ENCODE measurements around the gene NEU4. TPM values are rescaled to one million over a fixed set of nuclear protein-coding genes. Genes with fewer than 3 reads are reported as not detected.

Gene NEU4
- polyA plus RNA-seq, 1 experiment: not detected

DNA sequence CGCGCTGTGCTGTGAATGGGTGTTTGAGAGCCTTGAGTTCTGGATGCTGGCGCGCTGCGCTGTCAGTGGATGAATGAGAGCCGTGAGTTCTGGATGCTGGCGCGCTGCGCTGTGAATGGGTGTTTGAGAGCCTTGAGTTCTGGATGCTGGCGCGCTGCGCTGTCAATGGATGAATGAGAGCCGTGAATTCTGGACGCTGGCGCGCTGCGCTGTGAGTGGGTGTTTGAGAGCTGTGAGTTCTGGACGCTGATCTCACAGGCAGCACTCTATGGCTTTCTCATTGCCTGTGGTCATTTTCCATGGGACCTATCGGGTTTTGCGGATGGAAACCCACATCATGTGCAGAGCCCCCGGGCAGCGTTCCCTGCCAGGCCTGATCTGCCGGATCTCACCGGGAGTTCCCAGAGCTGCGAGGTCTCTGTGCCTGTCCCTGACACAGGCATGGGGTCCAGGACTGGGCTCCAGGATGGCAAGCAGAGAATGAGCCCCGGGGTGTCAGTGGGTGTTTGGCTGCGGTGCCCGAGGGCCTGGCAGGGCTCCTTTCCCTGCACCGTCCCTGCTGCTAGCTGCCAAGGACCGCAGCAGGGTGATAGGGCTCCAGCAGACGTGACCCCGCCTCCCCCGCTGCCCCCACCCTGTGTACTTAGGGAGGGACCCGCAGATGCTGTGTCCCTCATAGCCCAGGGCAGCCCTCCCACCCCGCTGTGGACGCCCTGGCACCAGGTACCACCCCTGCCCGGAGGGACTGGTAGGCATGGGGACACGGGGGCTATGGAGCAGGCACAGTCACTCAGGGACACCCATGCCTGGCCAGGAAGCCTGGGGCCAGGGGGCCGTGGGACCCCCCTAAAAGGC is 40.0 kb downstream of the NEU4 start:
- Histone ChIP-seq H3K4me3 (ENCODE audit: low read depth, low read length) (no peak overlapping the region), H3K36me3 (ENCODE audit: control insufficient read depth, insufficient read depth, low read length) (no peaks in the 10 kb centered on the region), H3K27me3 (ENCODE audit: control insufficient read depth, insufficient read depth, low read length) (0 out of 2 replicates have a peak, but pooled peaks cover 2% of the 10 kb centered on the region)
- ChIA-PET POLR2A (no interaction called here), CTCF (no interaction called here)
- no peak for DNase-seq (ENCODE audit: low read depth)
- TF ChIP-seq CTCF (IDR thresholded peaks at IDR 0.05; ENCODE audit: insufficient read depth, low read depth, low read length): no peak

DNA sequence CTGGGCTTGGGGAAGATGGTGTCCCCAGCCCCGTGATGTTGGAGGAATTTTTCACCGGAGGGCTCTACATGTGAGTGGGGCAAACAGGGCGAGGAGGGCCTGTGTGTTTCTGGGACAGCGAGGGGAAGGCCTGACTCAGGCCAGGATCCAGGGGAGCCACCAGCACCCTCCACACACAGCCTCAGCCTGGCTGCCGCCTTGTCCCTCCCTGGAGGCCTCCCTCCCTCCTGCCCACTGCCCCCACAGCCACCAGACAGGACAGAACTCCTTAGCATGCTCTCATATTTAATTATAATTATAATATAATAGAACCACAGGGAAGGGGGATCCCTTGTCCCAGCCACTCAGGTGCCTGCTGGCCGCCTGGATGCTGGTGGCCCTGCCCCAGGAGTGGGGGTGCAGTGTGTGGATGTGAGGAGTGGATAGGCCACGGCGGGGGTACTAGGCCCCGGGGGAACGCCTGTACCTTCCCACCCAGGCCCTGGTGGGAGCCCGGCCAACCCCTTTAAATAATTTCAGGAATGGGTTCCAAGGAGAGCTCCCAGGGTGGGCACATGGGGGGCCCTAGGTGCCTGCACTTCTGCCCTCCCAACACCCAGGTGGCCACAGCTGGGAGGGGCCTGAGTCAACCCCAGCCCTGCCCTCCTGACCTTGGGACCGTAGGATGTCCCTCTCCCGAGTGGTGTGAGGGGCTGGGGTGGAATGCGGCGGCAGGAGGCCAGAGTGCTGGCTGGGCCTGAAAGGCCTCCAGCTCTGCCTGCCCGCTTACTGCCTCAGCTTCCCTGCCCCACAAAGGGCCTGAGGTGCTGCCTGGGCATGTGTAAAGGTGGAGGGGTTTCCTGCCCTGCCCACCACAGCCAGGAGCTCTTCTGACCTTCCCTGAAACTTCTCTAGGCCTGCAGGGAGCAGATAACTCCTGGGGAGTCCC is 40.9 kb downstream of the NEU4 start:
- 0 out of 2 replicates have a peak, but pooled peaks cover 2% of the 10 kb centered on the region for H3K27me3 ChIP-seq (ENCODE audit: control insufficient read depth, insufficient read depth, low read length)
- no peaks in the 10 kb centered on the region for H3K36me3 ChIP-seq (ENCODE audit: control insufficient read depth, insufficient read depth, low read length)
- CTCF ChIA-PET: no interaction called here
- POLR2A ChIA-PET: no interaction called here
- DNase-seq (ENCODE audit: low read depth): no peak
- no peak for TF ChIP-seq CTCF (IDR thresholded peaks at IDR 0.05; ENCODE audit: insufficient read depth, low read depth, low read length)
- H3K4me3 ChIP-seq (ENCODE audit: low read depth, low read length): no peak overlapping the region

DNA sequence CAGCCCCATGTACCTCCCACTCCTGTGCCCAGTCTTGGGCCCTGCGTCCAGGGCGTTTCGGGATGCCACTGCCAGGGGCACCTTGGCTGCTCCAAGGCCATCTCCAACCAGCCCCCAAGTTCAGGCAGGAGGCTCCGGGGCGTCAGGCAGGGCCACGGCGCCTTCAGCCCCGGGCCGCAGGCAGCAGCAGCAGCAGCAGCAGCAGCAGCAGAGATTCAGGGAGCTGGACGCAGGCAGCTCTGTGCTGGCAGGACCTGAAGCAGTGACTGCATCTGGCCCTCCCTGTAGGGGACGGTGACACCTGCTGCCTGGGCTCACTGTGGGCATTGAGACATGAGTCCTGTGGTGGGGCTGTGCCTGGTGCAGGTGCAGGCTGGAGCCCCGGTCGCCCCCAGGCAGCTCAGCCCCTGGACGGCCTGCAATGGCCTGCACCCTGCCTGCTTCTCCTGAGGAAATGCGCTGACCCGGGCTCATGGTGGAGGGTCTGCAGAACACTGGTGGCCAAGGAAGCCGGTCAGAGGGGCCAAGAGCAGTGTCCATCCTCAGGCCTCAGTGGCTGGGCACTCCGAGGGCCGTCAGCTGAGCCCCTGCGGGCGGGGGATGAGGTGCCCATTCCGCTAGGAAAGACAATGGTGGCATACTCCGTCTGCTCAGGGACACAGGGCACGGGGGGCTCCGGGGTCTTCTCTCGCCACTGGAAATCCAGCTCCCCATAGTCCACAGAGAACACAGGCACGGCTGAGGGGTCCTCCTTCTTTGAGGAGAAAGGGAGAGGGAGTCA is 41.7 kb downstream of the NEU4 start:
- Histone ChIP-seq H3K36me3 (ENCODE audit: control insufficient read depth, insufficient read depth, low read length) (no peaks in the 10 kb centered on the region), H3K4me3 (ENCODE audit: low read depth, low read length) (no peak overlapping the region), H3K27me3 (ENCODE audit: control insufficient read depth, insufficient read depth, low read length) (no peaks in the 10 kb centered on the region)
- no peak for DNase-seq (ENCODE audit: low read depth)
- POLR2A ChIA-PET: no interaction called here
- TF ChIP-seq CTCF (IDR thresholded peaks at IDR 0.05; ENCODE audit: insufficient read depth, low read depth, low read length): no peak
- CTCF ChIA-PET: interaction anchor here (1.0 kb wide), 1 partner anchor 13 kb away, joined by 3 read pairs; no protein-coding TSS in a partner anchor

GRCh38 chr2:241851325-241852115 is 42.5 kb downstream of the NEU4 start:
- Histone ChIP-seq H3K4me3 (ENCODE audit: low read depth, low read length) (no peak overlapping the region), H3K27me3 (ENCODE audit: control insufficient read depth, insufficient read depth, low read length) (no peaks in the 10 kb centered on the region), H3K36me3 (ENCODE audit: control insufficient read depth, insufficient read depth, low read length) (no peaks in the 10 kb centered on the region)
- no peak for TF ChIP-seq CTCF (IDR thresholded peaks at IDR 0.05; ENCODE audit: insufficient read depth, low read depth, low read length)
- CTCF ChIA-PET: interaction anchor here (1.0 kb wide), 1 partner anchor 13 kb away, joined by 3 read pairs; no protein-coding TSS in a partner anchor
- DNase-seq (ENCODE audit: low read depth): no peak
- POLR2A ChIA-PET: no interaction called here
